Astrocyte (in vitro differentiated cells and primary cell): ENCODE data around the gene NPAS3.

Source experiments
- EZH2 ChIP-seq: IDR thresholded peaks from 2 replicates; pipeline ENCODE4 v1.6.1; 2012; ENCODE audit warnings: mild to moderate bottlenecking, low read length, inconsistent platforms; ENCODE audit not compliant: insufficient read depth
- TF ChIP-seq, protein P1 (sequence below): IDR thresholded peaks from 2 replicates; pipeline ENCODE4 v1.5.1; 2011; ENCODE audit warnings: low read depth, mild to moderate bottlenecking, inconsistent platforms, low read length, moderate library complexity; ENCODE audit not compliant: insufficient read depth

GRCh38 chr14:33715227-33715528, 776.5 kb downstream of the NPAS3 start:
- TF ChIP-seq, protein P1, sequence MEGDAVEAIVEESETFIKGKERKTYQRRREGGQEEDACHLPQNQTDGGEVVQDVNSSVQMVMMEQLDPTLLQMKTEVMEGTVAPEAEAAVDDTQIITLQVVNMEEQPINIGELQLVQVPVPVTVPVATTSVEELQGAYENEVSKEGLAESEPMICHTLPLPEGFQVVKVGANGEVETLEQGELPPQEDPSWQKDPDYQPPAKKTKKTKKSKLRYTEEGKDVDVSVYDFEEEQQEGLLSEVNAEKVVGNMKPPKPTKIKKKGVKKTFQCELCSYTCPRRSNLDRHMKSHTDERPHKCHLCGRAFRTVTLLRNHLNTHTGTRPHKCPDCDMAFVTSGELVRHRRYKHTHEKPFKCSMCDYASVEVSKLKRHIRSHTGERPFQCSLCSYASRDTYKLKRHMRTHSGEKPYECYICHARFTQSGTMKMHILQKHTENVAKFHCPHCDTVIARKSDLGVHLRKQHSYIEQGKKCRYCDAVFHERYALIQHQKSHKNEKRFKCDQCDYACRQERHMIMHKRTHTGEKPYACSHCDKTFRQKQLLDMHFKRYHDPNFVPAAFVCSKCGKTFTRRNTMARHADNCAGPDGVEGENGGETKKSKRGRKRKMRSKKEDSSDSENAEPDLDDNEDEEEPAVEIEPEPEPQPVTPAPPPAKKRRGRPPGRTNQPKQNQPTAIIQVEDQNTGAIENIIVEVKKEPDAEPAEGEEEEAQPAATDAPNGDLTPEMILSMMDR: no peak
- no peak for TF ChIP-seq EZH2
